ENCODE data around the gene RALGAPA2.

Gene RALGAPA2

GRCh38 chr20:20491110-20491783, 221.2 kb downstream of the RALGAPA2 start:
- no peak for DNase-seq

DNA sequence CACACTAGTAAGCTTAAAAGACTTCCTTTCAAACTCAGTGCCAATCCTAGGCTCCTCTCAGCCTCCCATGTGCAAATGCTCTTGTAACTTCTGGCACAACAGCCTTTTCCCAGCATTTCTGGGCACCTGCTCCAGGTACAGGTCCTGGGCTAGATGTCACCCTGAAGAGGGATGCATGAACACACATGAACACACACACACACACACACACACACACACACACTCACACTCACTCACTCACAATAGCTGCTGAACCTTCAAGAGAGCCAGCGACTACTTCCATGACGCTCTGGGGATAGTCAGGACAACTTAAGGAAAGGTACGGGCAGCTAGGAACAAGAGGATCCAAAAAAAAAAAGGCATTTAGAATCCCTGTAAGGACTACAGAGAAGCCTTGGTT, 221.8 kb downstream of the RALGAPA2 start:
- no peak for DNase-seq

DNA sequence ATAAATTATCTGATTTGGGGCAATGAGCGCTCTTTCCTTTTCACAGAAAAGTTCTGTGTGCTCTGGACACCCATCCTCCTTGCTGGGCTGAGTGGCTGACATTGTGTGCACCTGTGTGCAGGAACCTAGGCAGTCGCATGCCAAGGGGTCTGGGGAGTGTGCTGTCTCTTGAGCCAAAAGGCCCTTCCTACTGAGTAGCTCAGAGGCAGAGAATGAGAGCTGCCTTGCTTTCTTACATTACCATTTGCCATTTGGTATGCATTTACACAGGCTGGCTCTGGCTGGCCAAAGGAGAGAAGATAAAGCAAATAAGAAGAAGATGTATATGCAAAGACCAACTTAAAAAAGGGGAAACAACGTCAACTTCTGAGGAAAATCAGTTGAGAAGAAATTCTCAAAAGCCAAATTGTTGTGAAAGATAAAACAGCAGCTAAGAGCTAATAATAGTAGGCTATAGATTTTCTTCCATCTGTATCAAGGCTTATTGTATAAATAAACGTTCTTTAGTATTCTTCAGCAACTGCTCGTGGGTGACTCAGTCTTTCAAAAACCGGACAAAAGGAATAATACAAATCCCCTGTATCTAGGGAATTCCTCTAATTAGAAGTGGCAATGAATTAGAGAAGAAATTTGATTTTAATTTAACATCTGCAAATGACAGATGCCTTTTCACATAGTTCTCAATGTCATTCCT, 222.6 kb downstream of the RALGAPA2 start:
- no peak for DNase-seq

- DNase-seq: no peak
These were observed 223.4 kb downstream of the RALGAPA2 start for GRCh38 chr20:20489054-20489453.

DNA sequence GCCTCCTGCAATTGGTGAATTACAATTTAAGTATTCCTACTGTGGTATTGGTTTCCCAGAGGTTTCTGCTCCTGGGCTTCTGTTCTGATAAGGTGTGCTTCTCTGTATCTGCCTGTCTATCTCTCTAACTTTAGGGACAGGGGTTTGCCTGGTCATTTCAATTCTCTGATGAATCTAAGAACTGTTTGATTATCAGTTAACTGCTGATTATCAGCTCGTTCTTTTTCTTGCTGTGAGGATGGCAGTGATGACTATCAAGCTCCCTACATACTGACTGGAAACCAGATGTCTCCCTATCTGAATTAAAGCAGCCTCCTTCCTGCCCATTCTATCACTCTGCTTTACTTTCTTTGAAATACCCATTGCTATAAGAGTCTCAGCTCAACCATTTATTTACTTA, 224.1 kb downstream of the RALGAPA2 start:
- DNase-seq: no peak

DNA sequence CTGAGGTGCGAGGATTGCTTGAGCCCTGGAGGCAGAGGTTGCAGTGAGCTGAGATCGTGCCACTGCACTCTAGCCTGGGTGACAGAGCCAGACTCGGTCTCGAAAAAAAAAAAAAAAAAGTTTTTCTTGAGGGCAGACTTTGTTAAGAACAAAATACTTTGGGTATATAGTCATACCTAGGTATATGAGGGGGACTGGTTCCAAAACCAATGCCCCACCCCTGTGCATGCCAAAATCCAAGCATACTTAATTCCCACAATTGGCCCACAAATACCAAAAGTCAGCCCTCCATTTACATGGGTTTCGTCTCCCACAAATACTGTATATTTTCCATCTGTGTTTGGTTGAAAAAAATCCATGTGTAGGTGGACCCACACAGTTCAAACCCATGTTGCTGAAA, 224.6 kb downstream of the RALGAPA2 start:
- DNase-seq: no peak

DNA sequence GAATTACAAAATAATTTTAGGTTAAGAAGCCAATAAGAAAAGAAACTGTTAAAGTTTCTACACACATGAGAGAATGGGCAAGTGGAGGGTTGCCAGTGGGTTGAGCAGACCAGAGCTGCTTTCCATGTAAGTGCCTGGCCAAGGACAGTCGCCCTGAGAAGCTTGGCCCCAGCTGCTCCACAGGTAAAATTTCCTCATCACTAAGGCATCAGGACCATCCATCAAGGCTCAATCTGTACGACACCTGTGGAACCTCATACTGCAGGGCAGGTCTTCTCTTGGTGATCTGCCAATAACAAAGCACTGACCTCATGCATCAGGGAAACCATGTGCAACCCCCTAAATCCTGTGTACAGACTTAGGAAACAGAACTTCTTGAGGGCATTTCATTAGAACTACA, 229.1 kb downstream of the RALGAPA2 start:
- no peak for DNase-seq

DNA sequence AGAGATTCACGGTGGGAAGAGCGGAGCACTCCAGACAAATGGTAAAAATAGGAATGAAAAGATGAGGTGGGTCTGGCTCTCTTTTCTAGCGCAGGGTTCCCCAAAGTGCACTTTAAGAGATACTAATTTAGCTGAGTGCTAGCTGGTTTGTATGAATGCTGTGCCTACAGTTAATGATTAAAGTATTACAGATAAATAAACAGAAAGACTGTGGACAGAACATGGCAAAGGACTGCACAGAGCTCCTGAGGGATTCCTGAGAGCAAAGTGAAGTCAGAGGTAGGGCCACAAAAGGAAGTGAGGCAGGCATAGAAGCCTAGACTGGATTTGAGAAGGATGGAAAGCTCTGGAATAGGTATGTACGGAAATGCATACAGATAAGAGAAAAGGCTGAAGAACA, 230.0 kb downstream of the RALGAPA2 start:
- DNase-seq: no peak

GRCh38 chr20:20480689-20481088, 231.8 kb downstream of the RALGAPA2 start:
- DNase-seq: no peak

DNA sequence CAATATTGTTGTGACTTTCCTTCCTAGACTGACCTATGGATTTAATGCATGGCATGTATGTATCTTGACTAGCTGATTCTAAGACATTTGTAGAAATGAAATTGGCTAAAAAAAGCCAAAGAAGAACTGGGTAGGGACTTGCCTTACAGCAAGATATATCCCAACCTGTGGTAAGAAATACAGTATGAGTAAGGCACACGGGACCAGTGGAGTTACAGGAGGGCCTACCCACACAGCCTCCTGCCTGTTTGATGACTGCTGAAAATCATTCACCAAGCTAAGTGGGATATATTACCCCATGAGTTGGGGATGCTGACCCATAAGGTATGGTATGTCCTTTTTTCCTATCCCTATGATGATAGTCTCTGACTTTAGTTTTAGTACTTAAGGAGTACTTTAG, 232.3 kb downstream of the RALGAPA2 start:
- DNase-seq: no peak

DNA sequence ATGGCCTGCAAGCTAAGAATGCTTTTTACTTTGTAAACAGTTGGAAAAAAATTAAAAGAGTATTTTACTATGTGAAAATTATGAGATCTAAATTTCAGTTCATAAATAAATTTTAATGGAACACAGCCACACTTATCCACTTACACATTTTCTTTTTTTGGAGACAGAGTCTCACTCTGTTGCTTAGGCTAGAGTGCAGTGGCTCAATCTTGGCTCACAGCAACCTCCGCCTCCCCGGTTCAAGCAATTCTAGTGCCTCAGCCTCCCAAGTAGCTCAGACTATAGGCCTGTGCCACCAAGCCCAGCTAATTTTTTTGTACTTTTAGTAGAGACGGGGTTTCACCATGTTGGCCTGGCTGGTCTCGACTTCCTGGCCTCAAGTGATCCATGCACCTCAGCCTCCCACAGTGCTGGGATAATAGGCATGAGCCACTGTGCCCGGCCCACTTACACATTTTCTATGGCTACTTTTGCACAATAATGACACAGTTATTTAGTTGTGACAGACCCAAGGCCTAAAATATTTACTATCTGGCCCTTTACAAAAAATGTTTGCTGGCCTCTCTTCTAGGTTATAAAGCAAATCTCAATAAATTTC, 234.9 kb downstream of the RALGAPA2 start:
- no peak for DNase-seq

- no peak for DNase-seq
These were observed 235.9 kb downstream of the RALGAPA2 start for GRCh38 chr20:20476504-20476903.

DNA sequence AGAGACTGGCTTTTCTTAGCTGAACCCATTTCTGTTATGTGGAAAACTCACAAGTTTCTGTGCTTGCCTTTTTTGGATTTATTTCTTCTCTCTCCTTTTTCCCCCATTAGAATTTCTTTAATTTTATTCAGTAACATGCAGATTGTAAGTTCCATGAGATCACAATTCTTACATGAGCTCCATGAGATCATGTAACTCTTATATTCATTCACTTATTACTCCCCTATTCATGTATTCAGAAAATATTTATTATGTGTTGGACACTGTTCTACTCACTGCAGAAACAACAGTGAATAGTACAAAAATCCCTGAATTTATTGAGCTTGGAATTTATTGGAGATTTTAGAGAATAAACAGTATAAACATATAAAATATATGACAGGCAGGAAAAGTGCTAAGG, 238.8 kb downstream of the RALGAPA2 start:
- no peak for DNase-seq

DNA sequence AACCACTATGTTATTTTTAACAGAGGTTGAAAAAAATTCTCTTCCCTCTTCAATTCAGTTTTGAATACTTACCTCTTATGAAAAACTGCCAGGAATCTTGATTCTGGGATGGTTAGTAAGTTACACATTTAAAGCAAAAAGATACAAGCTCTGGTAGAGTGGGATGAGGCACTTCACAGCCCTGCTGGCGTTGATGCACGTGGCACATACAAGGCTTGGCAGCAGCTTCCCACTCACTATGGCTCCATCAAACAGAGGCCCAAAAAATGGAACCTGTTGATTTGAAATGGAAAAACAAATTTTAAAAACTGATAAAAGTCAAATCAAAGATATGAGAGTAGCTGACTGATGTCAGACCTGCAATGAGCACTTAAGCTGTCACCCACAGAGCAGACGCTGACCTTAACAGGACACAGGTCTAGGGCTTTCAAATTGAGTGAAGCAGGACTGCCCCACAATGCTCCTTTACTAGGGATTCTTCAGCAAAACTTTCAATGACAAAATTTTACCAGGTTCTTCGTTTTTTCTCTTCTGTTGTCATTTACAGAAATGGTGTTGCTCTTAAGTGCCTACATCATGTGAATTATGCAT, 239.7 kb downstream of the RALGAPA2 start:
- DNase-seq: no peak

DNA sequence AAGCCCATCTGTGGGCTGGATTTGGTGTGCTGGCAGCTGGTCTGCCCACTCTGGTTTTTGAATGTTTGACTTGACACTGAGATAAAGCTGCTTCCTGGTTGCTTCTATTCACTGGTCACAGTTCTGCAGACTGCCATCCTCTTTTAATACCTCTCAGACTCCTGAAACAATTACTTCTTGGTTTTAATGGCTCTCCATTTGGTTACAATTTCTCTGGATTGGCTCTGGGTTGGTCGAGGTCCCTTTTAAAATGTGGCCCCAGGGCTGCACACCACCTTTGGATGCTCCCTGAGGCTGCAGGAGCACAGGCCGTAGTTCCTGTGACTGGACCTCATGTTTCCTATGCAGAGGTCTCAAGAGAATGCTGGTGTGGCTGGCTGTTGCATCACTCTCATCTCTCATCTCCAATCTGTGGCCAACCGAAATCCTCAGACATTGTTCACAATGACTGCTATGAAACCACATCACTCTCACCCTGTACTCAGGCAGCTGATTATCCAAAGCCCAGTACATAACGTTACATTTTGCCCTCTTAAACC, 246.0 kb downstream of the RALGAPA2 start:
- DNase-seq: no peak

DNA sequence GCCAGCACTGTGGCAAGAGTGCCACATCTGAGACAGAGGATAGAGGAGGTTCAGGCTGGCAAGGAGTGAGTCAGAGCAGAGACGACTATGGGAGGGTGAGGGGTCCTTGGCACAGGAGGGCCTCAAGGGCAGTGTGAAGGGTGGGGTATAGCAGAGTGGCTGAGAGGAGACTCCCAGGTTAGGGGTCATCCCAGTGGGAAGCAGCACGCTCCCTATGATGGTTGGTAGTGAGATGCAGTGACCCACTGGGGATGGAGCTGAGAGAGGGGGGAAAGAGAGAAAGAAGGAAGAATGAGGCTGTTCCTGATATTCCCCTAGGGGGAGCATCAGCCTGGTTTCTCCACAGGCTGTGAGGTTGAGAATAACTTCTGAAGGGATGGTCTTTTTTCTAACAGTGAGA, 247.2 kb downstream of the RALGAPA2 start:
- DNase-seq: no peak

DNA sequence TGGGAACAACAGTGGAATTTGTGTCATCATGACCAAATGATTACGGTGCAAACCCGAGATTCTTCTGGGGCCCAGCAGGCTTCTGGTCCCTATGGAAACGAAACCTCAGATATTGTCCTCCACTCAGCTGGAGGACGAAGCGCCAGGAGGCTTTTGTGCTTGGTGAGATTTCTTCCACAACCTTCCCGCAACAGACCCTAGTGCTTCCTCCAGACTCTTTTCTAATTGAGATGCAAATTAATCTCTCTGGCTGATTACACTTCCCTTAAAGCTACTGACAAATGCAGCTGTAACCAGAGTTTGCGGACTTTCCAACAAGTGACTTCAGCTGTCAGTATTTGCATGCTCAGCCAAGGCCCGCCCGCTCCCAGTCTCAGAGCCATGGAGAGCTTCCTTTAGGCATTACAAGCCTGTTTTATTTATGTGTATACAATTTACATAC, 248.5 kb downstream of the RALGAPA2 start:
- DNase-seq: no peak

GRCh38 chr20:20462185-20462584, 250.3 kb downstream of the RALGAPA2 start:
- DNase-seq: no peak

- no peak for DNase-seq
These were observed 250.9 kb downstream of the RALGAPA2 start for GRCh38 chr20:20461551-20461950.

- no peak for DNase-seq
These were observed 252.7 kb downstream of the RALGAPA2 start for GRCh38 chr20:20459726-20460125.

DNA sequence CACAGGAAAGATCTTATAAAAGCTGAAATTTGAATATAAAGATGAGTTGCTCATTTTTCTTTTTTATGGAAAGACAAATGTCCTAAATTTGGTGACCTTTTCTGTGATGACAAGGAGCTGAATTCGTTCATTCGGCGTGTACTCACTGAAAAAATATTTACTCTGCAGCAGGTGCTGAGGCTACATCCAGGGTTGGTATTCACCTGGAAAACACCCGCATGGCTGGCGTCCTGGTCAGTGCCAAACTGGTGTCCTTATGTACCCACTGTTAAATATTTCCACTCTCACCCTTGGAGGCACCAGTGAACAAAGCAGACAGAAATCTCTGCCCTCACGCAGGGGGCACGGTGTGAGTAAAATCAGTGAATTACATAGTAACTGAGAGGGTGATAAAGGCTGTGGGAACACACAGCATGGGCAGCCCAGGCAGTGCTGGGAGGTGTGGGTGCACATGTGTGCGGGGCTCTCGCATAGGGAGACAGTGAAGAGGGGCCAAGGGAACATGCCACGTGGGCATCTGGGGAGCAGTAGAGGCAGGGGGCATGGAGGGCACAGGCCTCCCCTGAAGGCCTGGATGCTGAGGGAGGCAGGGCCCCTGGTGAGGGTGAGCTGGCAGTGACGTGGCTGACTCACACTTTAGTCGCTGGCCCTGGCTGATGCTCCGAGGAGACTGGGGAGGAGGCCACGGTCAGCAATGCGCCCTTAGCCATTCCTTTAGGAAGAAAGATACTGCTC, 254.9 kb downstream of the RALGAPA2 start:
- no peak for DNase-seq

GRCh38 chr20:20456741-20457140, 255.7 kb downstream of the RALGAPA2 start:
- no peak for DNase-seq

GRCh38 chr20:20455926-20456325, 256.5 kb downstream of the RALGAPA2 start:
- DNase-seq: no peak

All from CD4-positive, alpha-beta T cell treated with Interleukin-17A for 1 hour (primary cell).